Spleen (tissue), 7 donors: ENCODE measurements around the gene ADGRG1.

ENCODE experiments used
- CTCF ChIP-seq, 11 experiments: fragments of 200-600 bp in 7 of 11; fragments of 450-650 bp in 4 of 11; sonication (generic) in 4 of 11; IDR thresholded peaks in 8 of 11; conservative IDR thresholded peaks in 3 of 11; 1 replicate in 7 of 11; 2 replicates in 4 of 11; pipeline versions ENCODE4 v1.4.0 to v1.8.0; 2016 to 2021; ENCODE audit warnings: antibody characterized with exemption in 11 of 11, inconsistent platforms in 4 of 11, mild to moderate bottlenecking in 1 of 11
- POLR2A ChIP-seq, 3 donors: fragments of 450-650 bp; IDR thresholded peaks; one replicate each; pipeline ENCODE4 v1.5.1; 2017; ENCODE audit warnings: antibody characterized with exemption in 3 of 3, mild to moderate bottlenecking in 1 of 3
- POLR2AphosphoS5 ChIP-seq, 3 donors: sonication (generic); formaldehyde crosslinking; IDR thresholded peaks; one replicate each; pipeline ENCODE4 v1.5.1; 2017; ENCODE audit warnings: antibody characterized with exemption in 3 of 3
- donor health status: DM: no; HTN: no; CAD: no; lungs with moderate emphysema.
- donor health status: DM: no; HTN: no; CAD: no.
- donor health status: DM: no; HTN: no; CAD: no.

- no peak for TF ChIP-seq CTCF (IDR thresholded peaks at IDR 0.05 in 8 of 11, conservative IDR thresholded peaks at IDR 0.05 in 3 of 11)
- no peak for TF ChIP-seq POLR2A (IDR thresholded peaks at IDR 0.05)
- TF ChIP-seq POLR2AphosphoS5 (IDR thresholded peaks at IDR 0.05) = no peak
These were observed 65.8 kb downstream of the ADGRG1 start for GRCh38 chr16:57694231-57694724.
